Left renal cortex interstitium (tissue), 4 donors: Measurements from ENCODE around the gene TOMT. TPM values are rescaled to one million over a fixed set of nuclear protein-coding genes. Genes with fewer than 3 reads are reported as not detected.
A peak's percentile ranks its signal among the peaks of the same experiment; 100 is the strongest.

Experiments
- DNase-seq, 4 donors: peaks; one replicate each; pipeline ENCODE4 v3.0.0-alpha.2; 2013; ENCODE audit warnings: low read depth in 4 of 4, low spot score in 2 of 4, missing footprints in 1 of 4
- polyA plus RNA-seq, 4 donors: library from polyadenylated mRNA; unstranded; fragments of 120-200 nt; gene quantifications; one replicate each; pipeline ENCODE4 v1.2.1, GENCODE V29; 2013; ENCODE audit not compliant: insufficient read length in 4 of 4

TOMT gene
- polyA plus RNA-seq = not detected

DNA sequence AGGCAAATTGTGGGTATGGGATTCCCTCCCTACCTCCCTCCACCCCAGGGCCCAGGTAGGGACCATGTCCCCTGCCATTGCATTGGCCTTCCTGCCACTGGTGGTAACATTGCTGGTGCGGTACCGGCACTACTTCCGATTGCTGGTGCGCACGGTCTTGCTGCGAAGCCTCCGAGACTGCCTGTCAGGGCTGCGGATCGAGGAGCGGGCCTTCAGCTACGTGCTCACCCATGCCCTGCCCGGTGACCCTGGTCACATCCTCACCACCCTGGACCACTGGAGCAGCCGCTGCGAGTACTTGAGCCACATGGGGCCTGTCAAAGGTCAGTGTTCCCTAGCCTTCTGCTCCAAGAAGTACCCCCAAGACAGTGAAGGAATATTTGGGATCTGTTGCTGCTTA lies at the start of gene TOMT:
Gene TOMT, plus strand, starts transcription at position 37 of the 400 bp plus-strand sequence. Its CDS starts 28 bp downstream, at position 65.
- DNase-seq = no peak

DNA sequence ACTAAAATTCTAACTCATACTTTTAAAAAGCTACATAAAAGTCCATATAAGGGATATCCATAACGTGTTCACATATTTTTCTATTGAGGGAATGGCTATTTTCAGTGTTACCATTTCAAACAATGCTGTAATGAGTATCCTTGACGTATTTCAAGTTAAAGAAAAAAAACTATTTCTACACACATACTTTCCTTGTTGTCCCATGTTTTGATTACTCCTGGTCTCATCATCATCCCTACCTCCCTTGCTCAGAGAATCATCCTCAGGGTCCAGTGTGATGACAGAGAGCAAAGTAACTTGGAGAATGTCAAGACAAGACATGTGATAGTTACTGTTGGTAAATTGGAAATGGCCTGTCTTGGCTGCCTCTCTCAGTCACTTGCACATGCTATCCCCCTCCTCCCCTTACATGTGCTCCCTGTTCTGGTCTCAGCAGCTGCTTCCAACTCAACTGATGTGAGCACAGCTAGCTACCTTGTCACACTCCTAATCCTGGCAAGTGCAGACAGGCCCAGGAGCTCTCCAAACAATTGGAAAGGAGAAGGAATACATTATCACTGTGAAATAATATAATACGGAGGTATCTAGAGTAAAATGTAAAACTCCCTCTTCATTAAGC lies 47.2 kb upstream of the TOMT start:
- DNase-seq = no peak

- DNase-seq = no peak
These were observed 43.9 kb upstream of the TOMT start for GRCh38 chr11:72061739-72062396.

DNA sequence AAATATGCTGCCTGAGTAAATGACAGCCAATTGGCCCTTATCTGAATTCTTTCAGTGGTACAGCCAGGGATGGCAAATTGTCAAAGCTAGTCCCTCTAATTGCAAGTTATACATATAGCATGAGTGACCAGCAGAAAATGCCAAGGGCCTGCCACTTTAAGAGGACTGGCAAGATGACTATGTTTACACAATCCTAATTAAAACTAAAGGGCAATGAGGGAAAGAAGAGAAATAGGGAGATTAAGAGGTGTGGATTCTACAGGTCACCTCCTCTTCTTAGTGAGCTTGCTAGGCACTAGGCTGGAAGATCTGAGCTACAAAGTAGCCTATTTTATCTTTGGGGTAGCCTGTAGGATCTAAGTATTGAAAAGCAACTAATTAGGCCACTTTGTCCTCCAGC lies 38.9 kb upstream of the TOMT start:
- no peak for DNase-seq

- no peak for DNase-seq
These were observed 38.5 kb upstream of the TOMT start for GRCh38 chr11:72067266-72067665.

- no peak for DNase-seq
These were observed 38.0 kb upstream of the TOMT start for GRCh38 chr11:72067676-72068075.

- DNase-seq = no peak
These were observed 36.5 kb upstream of the TOMT start for GRCh38 chr11:72069200-72069599.

DNA sequence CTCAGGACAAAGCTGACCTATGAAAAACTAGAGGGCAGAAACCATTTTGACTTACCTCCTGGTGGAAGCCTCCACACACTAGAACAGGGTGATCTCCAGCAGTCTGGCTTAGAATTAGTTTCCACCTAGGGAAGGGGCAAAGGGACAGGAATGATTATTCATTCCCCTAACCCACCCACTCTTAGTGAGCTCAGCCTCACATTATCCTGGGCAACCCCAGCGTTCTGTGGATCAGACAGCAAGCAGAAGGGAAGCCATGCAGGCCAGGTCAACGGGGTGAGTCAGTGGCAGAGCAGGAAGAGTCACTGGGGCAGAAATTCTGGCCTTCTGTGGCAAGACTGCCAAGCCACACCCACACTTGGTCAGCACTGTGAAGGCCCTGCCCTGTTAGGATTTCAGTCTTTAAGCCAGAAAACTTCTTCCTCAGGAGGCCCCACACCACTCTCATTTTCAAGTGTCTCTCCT lies 35.9 kb upstream of the TOMT start:
- no peak for DNase-seq

DNA sequence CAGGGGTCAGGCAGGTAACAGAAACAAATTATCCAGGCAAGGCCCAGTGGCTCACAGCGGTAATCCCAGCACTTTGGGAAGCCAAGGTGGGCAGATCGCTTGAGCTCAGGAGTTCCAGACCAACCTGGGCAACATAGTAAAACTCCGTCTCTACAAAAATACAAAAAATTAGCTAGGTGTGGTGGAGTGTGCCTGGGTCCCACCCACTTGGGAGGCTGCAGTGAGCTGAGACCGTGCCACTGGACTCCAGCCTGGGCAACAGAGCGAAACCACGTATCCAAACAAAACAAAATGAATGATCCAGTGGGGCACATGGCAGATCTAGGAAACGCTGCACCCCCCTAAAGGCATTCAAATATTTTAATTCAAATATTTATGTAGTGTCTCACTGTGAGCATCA lies 35.2 kb upstream of the TOMT start:
- DNase-seq = no peak

- DNase-seq = no peak
These were observed 33.4 kb upstream of the TOMT start for GRCh38 chr11:72072348-72072747.

GRCh38 chr11:72075109-72075508 lies 30.6 kb upstream of the TOMT start:
- no peak for DNase-seq

DNA sequence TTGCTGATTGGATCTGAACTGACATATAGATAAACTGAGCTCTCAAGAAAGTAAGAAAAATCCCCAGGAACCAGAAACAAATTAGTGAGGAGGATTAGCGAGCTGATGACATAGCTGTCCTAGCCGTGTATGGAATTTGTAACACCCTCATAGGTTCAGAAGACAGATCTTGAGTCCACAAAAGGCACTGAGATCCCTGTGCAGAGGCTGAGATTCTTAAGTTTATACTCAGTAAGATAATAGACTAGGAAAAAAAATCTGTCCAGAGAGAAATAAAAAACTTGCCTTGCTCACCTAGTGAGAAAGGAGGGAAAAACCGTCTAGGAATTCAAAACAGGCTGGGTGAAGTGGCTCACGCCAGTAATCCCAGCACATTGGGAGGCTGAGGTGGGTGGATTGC lies 30.0 kb upstream of the TOMT start:
- DNase-seq = no peak

GRCh38 chr11:72078477-72078876 lies 27.2 kb upstream of the TOMT start:
- DNase-seq = no peak

DNA sequence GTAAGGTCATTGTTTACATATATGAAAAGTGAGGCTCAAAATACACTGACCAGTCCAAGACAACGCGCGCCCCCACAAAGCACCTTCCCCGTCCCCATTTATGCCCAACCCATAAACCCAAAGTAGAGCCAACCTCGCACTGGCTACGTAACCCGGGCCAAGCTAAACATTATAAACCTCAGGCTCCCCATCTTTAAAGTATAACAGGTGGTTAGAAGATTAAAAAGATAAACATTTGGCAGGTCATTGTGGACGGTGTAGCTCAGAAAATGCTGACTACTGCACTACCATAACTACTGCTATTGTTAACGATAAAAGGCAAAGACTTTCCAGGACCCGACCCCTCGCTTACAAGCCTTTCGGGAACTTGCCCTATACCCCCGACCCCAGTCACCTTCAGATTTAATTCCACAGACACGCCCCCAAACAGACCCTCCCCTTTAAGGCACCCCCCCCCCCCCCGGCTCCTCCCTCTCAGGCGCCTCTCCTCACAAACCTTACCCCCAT lies 25.9 kb upstream of the TOMT start:
- no peak for DNase-seq

GRCh38 chr11:72080326-72081183 lies 25.2 kb upstream of the TOMT start, which contains the start of the genes LRRC51 and NUMA1:
Gene LRRC51, plus strand, starts transcription at chr11:72080850. Its CDS starts 8,234 bp downstream, at chr11:72089084.
Gene NUMA1, minus strand, starts transcription at chr11:72080542. Its CDS starts 44,599 bp downstream, at chr11:72035943.
- peak; percentile 98 to 100 (median 100) for DNase-seq

GRCh38 chr11:72081184-72081644 lies 24.5 kb upstream of the TOMT start:
- DNase-seq = no peak

DNA sequence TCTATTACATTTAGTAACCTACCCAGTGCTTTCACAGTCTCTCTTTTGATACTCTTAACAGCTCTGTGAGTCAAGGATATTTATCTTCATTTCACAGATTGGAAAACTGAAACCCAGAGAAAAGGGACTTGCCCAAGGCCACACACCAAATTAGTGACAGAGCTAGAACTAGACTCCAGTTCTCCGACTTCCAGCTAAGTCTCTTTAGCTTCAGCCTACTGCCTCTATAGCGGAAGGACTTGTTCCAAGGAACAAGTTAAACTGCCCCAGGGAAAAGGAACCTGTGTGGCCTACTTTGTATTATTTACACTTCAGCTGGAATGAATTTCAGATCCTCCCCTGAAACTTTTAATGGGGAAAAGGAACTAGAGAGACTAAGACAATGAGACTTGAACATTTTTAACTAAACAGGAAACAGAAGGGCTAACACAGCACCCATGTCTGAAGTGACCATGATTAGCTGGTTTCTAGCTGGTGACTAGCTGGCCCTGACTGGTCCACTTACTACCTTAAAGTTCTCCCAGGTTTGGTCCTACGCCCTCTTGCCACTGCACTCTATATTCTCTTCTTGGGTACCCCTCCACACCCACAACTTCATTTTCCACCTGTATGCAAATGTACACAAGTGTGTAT lies 23.8 kb upstream of the TOMT start:
- DNase-seq = no peak

GRCh38 chr11:72083414-72083813 lies 22.3 kb upstream of the TOMT start:
- DNase-seq = no peak

GRCh38 chr11:72084076-72084475 lies 21.6 kb upstream of the TOMT start:
- DNase-seq = no peak

GRCh38 chr11:72084965-72085364 lies 20.8 kb upstream of the TOMT start:
- DNase-seq = no peak
